AG04449 (cell line): ENCODE data around the gene LUM.

Source experiments
- CTCF ChIA-PET: fragments of 350-600 bp; formaldehyde crosslinking; extraction: SDS; loops from one replicate; lab custom pipeline; 2021; ENCODE audit warnings: antibody characterized with exemption; lab: Yijun Ruan, JAX
- POLR2A ChIA-PET: fragments of 400-600, 350-600 bp; formaldehyde crosslinking; extraction: SDS; loops from one replicate; lab custom pipeline; 2020; ENCODE audit warnings: antibody characterized with exemption, inconsistent platforms; lab: Yijun Ruan, JAX
- DNase-seq: peaks from one replicate; pipeline ENCODE4 v3.0.0-alpha.2; 2010; ENCODE audit warnings: low read depth, low spot score
- H3K4me3 ChIP-seq: 2 replicates; pipeline ENCODE4 v1.5.1; 2011; ENCODE audit warnings: low read depth, mild to moderate bottlenecking, control low read depth, low read length
- CTCF ChIP-seq: IDR thresholded peaks from one replicate; pipeline ENCODE4 v1.5.1; 2011; ENCODE audit warnings: mild to moderate bottlenecking, moderate library complexity, low read length, control low read depth, inconsistent platforms; ENCODE audit not compliant: insufficient read depth; ENCODE audit errors: missing control alignments

The LUM gene

GRCh38 chr12:91055976-91056375, 55.3 kb downstream of the LUM start:
- CTCF ChIA-PET = interaction anchor here (0.5 to 1.0 kb wide), 3 partner anchors 10 to 36 kb away, joined by 3 read pairs; no protein-coding TSS in a partner anchor
- no peak overlapping the region for H3K4me3 ChIP-seq
- DNase-seq = no peak
- no peak for TF ChIP-seq CTCF
- POLR2A ChIA-PET = no interaction called here

- TF ChIP-seq CTCF = no peak
- no peak for DNase-seq
- no peak overlapping the region for H3K4me3 ChIP-seq
- POLR2A ChIA-PET = no interaction called here
- CTCF ChIA-PET = interaction anchor here (1.6 kb wide), 1 partner anchor 13 kb away, joined by 5 read pairs; no protein-coding TSS in a partner anchor
Measured at GRCh38 chr12:91053951-91054715, 57.2 kb downstream of the LUM start.
